Measurements from ENCODE around the gene AP1G2. TPM values are rescaled to one million over a fixed set of nuclear protein-coding genes. Genes with fewer than 3 reads are reported as not detected.

AP1G2 gene
- total RNA-seq, 6 donors from 2014 or later: 73.9 to 418 (median 140) TPM

DNA sequence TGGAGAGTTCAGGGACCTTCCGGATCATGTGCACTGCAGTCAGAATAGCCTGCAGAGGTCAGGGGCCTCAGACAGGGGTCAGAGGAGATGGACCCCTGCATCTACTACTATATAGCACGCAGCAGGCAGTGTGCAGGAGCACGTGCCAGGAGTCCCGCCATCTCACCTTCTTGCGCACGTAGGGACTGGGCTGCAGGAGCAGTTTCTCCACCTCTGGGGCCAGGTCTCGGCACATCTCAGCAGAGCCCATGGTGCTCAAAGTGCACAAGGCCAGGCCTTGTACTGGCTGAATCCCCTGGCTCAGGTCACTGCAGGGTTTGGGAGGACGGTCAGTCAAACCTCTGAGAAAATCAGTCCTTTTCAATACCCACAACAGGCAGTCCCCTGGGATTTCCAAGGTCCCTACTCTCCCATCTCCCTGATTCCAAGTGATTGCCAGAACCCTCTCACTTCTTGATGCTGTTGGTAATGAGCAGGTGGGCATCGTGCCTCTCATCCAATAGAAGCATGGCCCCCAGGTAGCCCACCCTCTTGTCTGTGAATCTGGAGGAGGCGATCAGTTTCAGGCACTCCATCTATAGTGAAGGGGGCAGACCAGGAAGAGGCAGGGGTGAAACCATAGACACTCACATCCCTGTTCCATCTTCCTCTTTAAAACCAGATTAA, 1.3 kb downstream of the AP1G2 start:
- DNase-seq: no peak
- Histone ChIP-seq H3K27me3 (no peaks in the 10 kb centered on the region), H3K4me3 (peak overlapping the region in 1 of 4 donors; percentile 68), H3K27ac (peak overlapping the region in 1 of 4 donors; percentile 88), H3K4me1 (peaks cover 9 to 52% (median 18%) of the 10 kb centered on the region in 4 donors), H3K9me3 (no peaks in the 10 kb centered on the region), H3K36me3 (peaks cover 0 to 30% (median 25%) of the 10 kb centered on the region in 4 donors)
- no peak for ATAC-seq (ENCODE audit: low FRiP score in 2 of 2)
- 90 to 94% methylated on average over 9 to 10 of the region's 10 CpGs for WGBS, 2 donors
- TF ChIP-seq EP300 (IDR thresholded peaks at IDR 0.05) (no peak), POLR2A (IDR thresholded peaks at IDR 0.05) (no peak), POLR2AphosphoS5 (IDR thresholded peaks at IDR 0.05) (no peak), CTCF (IDR thresholded peaks at IDR 0.05) (no peak)

GRCh38 chr14:23565626-23566025, 2.0 kb downstream of the AP1G2 start:
- no peak for DNase-seq
- TF ChIP-seq CTCF (IDR thresholded peaks at IDR 0.05) (no peak), POLR2AphosphoS5 (IDR thresholded peaks at IDR 0.05) (no peak), EP300 (IDR thresholded peaks at IDR 0.05) (no peak), POLR2A (IDR thresholded peaks at IDR 0.05) (no peak)
- no peak overlapping the region for H3K27ac ChIP-seq
- 90 to 93% methylated on average over 9 to 11 of the region's 11 CpGs for WGBS, 2 donors
- H3K4me3 ChIP-seq: no peak overlapping the region
- H3K4me1 ChIP-seq: peaks cover 9 to 47% (median 18%) of the 10 kb centered on the region in 4 donors
- no peak for ATAC-seq (ENCODE audit: low FRiP score in 2 of 2)
- no peaks in the 10 kb centered on the region for H3K27me3 ChIP-seq
- peaks cover 0 to 36% (median 29%) of the 10 kb centered on the region in 4 donors for H3K36me3 ChIP-seq
- H3K9me3 ChIP-seq: no peaks in the 10 kb centered on the region

- no peak for DNase-seq
- Histone ChIP-seq H3K36me3 (peaks cover 0 to 43% (median 34%) of the 10 kb centered on the region in 4 donors), H3K27ac (no peak overlapping the region), H3K27me3 (no peaks in the 10 kb centered on the region), H3K9me3 (no peaks in the 10 kb centered on the region), H3K4me3 (no peak overlapping the region), H3K4me1 (peaks cover 9 to 47% (median 18%) of the 10 kb centered on the region in 4 donors)
- WGBS, 2 donors: 91 to 93% methylated on average over 5 to 7 of the region's 7 CpGs
- no peak for ATAC-seq (ENCODE audit: low FRiP score in 2 of 2)
- TF ChIP-seq EP300 (IDR thresholded peaks at IDR 0.05) (no peak), POLR2A (IDR thresholded peaks at IDR 0.05) (no peak), CTCF (IDR thresholded peaks at IDR 0.05) (no peak), POLR2AphosphoS5 (IDR thresholded peaks at IDR 0.05) (no peak)
Measured at GRCh38 chr14:23564876-23565275, 2.7 kb downstream of the AP1G2 start.

- Histone ChIP-seq H3K9me3 (no peaks in the 10 kb centered on the region), H3K4me1 (peaks cover 9 to 46% (median 18%) of the 10 kb centered on the region in 4 donors), H3K27me3 (no peaks in the 10 kb centered on the region), H3K4me3 (no peak overlapping the region), H3K27ac (no peak overlapping the region), H3K36me3 (peaks cover 0 to 48% (median 37%) of the 10 kb centered on the region in 4 donors)
- DNase-seq (no peak), ATAC-seq (ENCODE audit: low FRiP score in 2 of 2) (no peak)
- no peak for TF ChIP-seq POLR2A (IDR thresholded peaks at IDR 0.05)
- no peak for TF ChIP-seq EP300 (IDR thresholded peaks at IDR 0.05)
- TF ChIP-seq CTCF (IDR thresholded peaks at IDR 0.05): no peak
- TF ChIP-seq POLR2AphosphoS5 (IDR thresholded peaks at IDR 0.05): no peak
- WGBS, 2 donors: 88 to 91% methylated on average over 13 of the region's 13 CpGs
Measured at GRCh38 chr14:23564181-23564812, 3.3 kb downstream of the AP1G2 start.

Measured in upper lobe of left lung (tissue), 6 donors.